ENCODE results near the gene CD55.

DNA sequence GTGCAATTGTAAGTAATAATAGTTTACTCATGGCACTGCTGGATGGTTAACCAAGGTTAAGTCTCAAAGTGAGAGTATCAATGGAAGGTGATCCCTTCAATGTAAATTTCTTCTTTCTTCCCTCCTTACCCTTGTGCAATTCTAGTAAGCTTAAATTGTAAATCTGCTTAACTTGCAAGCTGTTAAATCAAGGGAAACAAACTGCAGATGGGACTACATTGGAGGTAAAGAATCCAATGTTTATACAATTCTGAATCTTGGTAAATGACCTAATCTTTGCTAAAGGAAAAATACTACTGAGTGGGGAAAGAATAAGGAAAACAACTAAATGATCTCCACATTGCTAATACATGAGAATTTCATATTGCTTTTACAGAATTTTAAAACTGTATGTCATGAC is 6.7 kb upstream of the CD55 start:
- TF ChIP-seq EZH2phosphoT487 (IDR thresholded peaks at IDR 0.05; ENCODE audit: borderline replicate concordance, low read length), result no peak
- TF ChIP-seq, protein P1, sequence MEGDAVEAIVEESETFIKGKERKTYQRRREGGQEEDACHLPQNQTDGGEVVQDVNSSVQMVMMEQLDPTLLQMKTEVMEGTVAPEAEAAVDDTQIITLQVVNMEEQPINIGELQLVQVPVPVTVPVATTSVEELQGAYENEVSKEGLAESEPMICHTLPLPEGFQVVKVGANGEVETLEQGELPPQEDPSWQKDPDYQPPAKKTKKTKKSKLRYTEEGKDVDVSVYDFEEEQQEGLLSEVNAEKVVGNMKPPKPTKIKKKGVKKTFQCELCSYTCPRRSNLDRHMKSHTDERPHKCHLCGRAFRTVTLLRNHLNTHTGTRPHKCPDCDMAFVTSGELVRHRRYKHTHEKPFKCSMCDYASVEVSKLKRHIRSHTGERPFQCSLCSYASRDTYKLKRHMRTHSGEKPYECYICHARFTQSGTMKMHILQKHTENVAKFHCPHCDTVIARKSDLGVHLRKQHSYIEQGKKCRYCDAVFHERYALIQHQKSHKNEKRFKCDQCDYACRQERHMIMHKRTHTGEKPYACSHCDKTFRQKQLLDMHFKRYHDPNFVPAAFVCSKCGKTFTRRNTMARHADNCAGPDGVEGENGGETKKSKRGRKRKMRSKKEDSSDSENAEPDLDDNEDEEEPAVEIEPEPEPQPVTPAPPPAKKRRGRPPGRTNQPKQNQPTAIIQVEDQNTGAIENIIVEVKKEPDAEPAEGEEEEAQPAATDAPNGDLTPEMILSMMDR (IDR thresholded peaks at IDR 0.05; ENCODE audit: low read depth, low read length, poor library complexity, severe bottlenecking), result no peak
